HepG2 (cell line): ENCODE measurements around the gene NIP7. TPM values are rescaled to one million over a fixed set of nuclear protein-coding genes. Genes with fewer than 3 reads are reported as not detected.

ENCODE experiments used
- ATAC-seq: fragments of 200-7000 bp; cut with Tn5 transposase; 3 replicates; pipeline ENCODE4 v1.9.1; 2020; ENCODE audit warnings: mild to moderate bottlenecking, moderate library complexity
- BruUV-seq: library from RNA; stranded (reverse); fragments of 400-500 nt; replicated peaks from 2 replicates; lab custom pipeline; 2021; lab: Mats Ljungman, UMichigan
- CTCF ChIA-PET: fragments of 300-600 bp; formaldehyde crosslinking; extraction: SDS; loops from one replicate; lab custom pipeline; 2021; ENCODE audit warnings: low total read pairs, inconsistent platforms, low intra/inter-chr PET ratio; lab: Yijun Ruan, JAX
- POLR2A ChIA-PET: fragments of 350-600 bp; sonication (Branson Sonifier 250); formaldehyde crosslinking; loops from one replicate; lab custom pipeline; 2020; ENCODE audit warnings: antibody characterized with exemption, inconsistent platforms; lab: Yijun Ruan, JAX
- DNase-seq: peaks from one replicate; pipeline ENCODE4 v3.0.0-alpha.2; 2015; ENCODE audit warnings: low spot score
- FAIRE-seq: peaks from 3 replicates; lab custom pipeline; 2011; peaks lifted over from hg19 to GRCh38; lab: Jason Lieb, UNC
- H2AFZ ChIP-seq: one replicate; pipeline ENCODE4 v1.6.1; 2011; ENCODE audit warnings: low read length, inconsistent platforms
- H3K27ac ChIP-seq: fragments of 300-600 bp; 3 replicates; pipeline ENCODE4 v1.8.0; 2011; ENCODE audit warnings: mixed run types, mild to moderate bottlenecking, mixed read lengths, low read length, inconsistent platforms; ENCODE audit not compliant: insufficient read depth; ENCODE audit errors: extremely low read length
- H3K27me3 ChIP-seq, 2 experiments: fragments of 200-600 bp in 1 of 2; 2 replicates in 1 of 2; 3 replicates in 1 of 2; pipeline versions ENCODE4 v1.6.0 to v1.8.0; 2011; ENCODE audit warnings: low read length in 2 of 2, mild to moderate bottlenecking in 2 of 2, moderate library complexity in 2 of 2, inconsistent platforms in 1 of 2; ENCODE audit not compliant: insufficient read depth in 2 of 2, control insufficient read depth in 1 of 2
- H3K36me3 ChIP-seq, 2 experiments: fragments of 200-600 bp in 1 of 2; replicated peaks in 1 of 2; 2 replicates in 1 of 2; 3 replicates in 1 of 2; pipeline versions ENCODE4 v1.5.1 to v1.8.0; 2011; ENCODE audit warnings: low read length in 2 of 2, inconsistent platforms in 1 of 2; ENCODE audit not compliant: insufficient read depth in 2 of 2, control insufficient read depth in 1 of 2
- H3K4me1 ChIP-seq: 2 replicates; pipeline ENCODE4 v1.5.1; 2012; ENCODE audit warnings: low read length, inconsistent platforms; ENCODE audit not compliant: insufficient read depth
- H3K4me2 ChIP-seq: 2 replicates; pipeline ENCODE4 v1.6.0; 2011; ENCODE audit warnings: low read depth, low read length, inconsistent platforms
- H3K4me3 ChIP-seq, 3 experiments: fragments of 200-600 bp in 1 of 3; sonication (generic), shearing (Covaris generic) in 1 of 3; replicated peaks in 1 of 3; 2 replicates each; pipeline ENCODE4 v1.5.1; 2011 to 2016; ENCODE audit warnings: low read length in 3 of 3, inconsistent platforms in 2 of 3, low read depth in 2 of 3, mild to moderate bottlenecking in 2 of 3, control low read depth in 1 of 3, mixed read lengths in 1 of 3; ENCODE audit not compliant: insufficient read depth in 1 of 3
- H3K79me2 ChIP-seq: one replicate; pipeline ENCODE4 v1.6.1; 2011; ENCODE audit warnings: low read length, inconsistent platforms; ENCODE audit not compliant: insufficient read depth
- H3K9ac ChIP-seq: 2 replicates; pipeline ENCODE4 v1.6.0; 2011; ENCODE audit warnings: mild to moderate bottlenecking, low read depth, low read length, inconsistent platforms; ENCODE audit not compliant: insufficient read depth
- H3K9me3 ChIP-seq: 2 replicates; pipeline ENCODE4 v1.5.1; 2012; ENCODE audit warnings: mild to moderate bottlenecking, low read length
- H4K20me1 ChIP-seq: 2 replicates; pipeline ENCODE4 v1.6.0; 2011; ENCODE audit warnings: inconsistent platforms, mild to moderate bottlenecking, low read length, moderate library complexity; ENCODE audit not compliant: insufficient read depth
- CHCHD3 ChIP-seq: sonication (generic); formaldehyde crosslinking; IDR thresholded peaks from 2 replicates; pipeline ENCODE4 v1.8.0; 2022; ENCODE audit warnings: mild to moderate bottlenecking, missing genetic modification reagents, moderate library complexity
- GFI1 ChIP-seq: sonication (generic); formaldehyde crosslinking; IDR thresholded peaks from 2 replicates; pipeline ENCODE4 v1.5.0; 2020; ENCODE audit warnings: missing genetic modification reagents, mild to moderate bottlenecking, borderline replicate concordance
- JUN ChIP-seq: sonication (generic); formaldehyde crosslinking; IDR thresholded peaks from 2 replicates; pipeline ENCODE4 v1.4.0; 2020; ENCODE audit warnings: mild to moderate bottlenecking, missing genetic modification reagents
- MIER3 ChIP-seq: IDR thresholded peaks from 2 replicates; pipeline ENCODE4 v1.6.1; 2016; ENCODE audit warnings: missing compliant biosample characterization, borderline replicate concordance
- MTA3 ChIP-seq: sonication (generic); formaldehyde crosslinking; IDR thresholded peaks from 2 replicates; pipeline ENCODE4 v1.4.0; 2020; ENCODE audit warnings: missing genetic modification reagents
- PLRG1 ChIP-seq: fragments of 450-650 bp; conservative IDR thresholded peaks from 2 replicates; pipeline ENCODE4 v1.6.1; 2016
- SIN3A ChIP-seq: IDR thresholded peaks from 2 replicates; pipeline ENCODE4 v1.6.1; 2011; ENCODE audit warnings: low read depth, mild to moderate bottlenecking, control low read depth, low read length, borderline replicate concordance
- SYNCRIP ChIP-seq: fragments of 200-400 bp; formaldehyde crosslinking; IDR thresholded peaks from 2 replicates; pipeline ENCODE4 v1.6.1; 2018; ENCODE audit warnings: mild to moderate bottlenecking, low read depth, low read length; ENCODE audit not compliant: insufficient read depth
- TFE3 ChIP-seq: IDR thresholded peaks from 2 replicates; pipeline ENCODE4 v1.6.1; 2016
- TSC22D2 ChIP-seq: sonication (generic); formaldehyde crosslinking; IDR thresholded peaks from 2 replicates; pipeline ENCODE4 v1.5.1; 2020; ENCODE audit warnings: missing genetic modification reagents, mild to moderate bottlenecking, borderline replicate concordance
- ZNF17 ChIP-seq: sonication (generic); formaldehyde crosslinking; IDR thresholded peaks from 2 replicates; pipeline ENCODE4 v1.5.0; 2020; ENCODE audit warnings: mild to moderate bottlenecking, missing genetic modification reagents
- WGBS: methylation state at CpG from one replicate; pipeline ENCODE4 v1.1.6; 2017; ENCODE audit warnings: low lambda C conversion rate; 5-methylcytosine and 5-hydroxymethylcytosine counted together
- in situ Hi-C: cut with HindIII; loops from 2 replicates; pipeline ENCODE4 v1.10.0; 2017; ENCODE audit warnings: low pct_unique_long_range_greater_than_20kb; ENCODE audit not compliant: extremely low pct_ligation_motif_present
- intact Hi-C: fragments of 100-400 bp; cut with micrococcal nuclease; formaldehyde crosslinking; loops from one replicate; pipeline ENCODE4 v1.10.0; 2022; ENCODE audit not compliant: unreplicated experiment
- polyA plus RNA-seq, 8 experiments: library from polyadenylated mRNA; depleted of rRNA in 3 of 8; stranded (reverse) in 7 of 8; unstranded in 1 of 8; fragments of >200 nt; fragmentation: Illumina TruSeq in 4 of 8; extraction: Trizol in 4 of 8; gene quantifications; 2 replicates each; pipeline versions ENCODE4 v1.2.1 to v1.2.3, GENCODE V29; 2011 to 2016; ENCODE audit warnings: low read depth in 4 of 8, missing spikeins in 1 of 8, mixed read lengths in 1 of 8; ENCODE audit not compliant: insufficient read depth in 1 of 8
- total RNA-seq, 5 experiments: library from RNA; depleted of rRNA; stranded (reverse); fragments of >200 nt; fragmentation: Illumina TruSeq; extraction: Trizol; gene quantifications; 2 replicates each; pipeline ENCODE4 v1.2.3, GENCODE V29; 2016; ENCODE audit warnings: low read depth in 1 of 5
- TF ChIP-seq, protein P1 (sequence below): sonication (generic); formaldehyde crosslinking; IDR thresholded peaks from 2 replicates; pipeline ENCODE4 v1.8.1; 2023; ENCODE audit warnings: mild to moderate bottlenecking, missing genetic modification reagents

Gene NIP7
- total and polyA plus RNA-seq, 2 of the 13 experiments (the other 11 are each of a cell fraction or from before 2014, with no cell fraction given): 15.3 to 114 TPM

- POLR2A ChIA-PET: no interaction called here
- ATAC-seq: no peak
- no peak for TF ChIP-seq MTA3 (CRISPR knock-in tag)
- no peak for TF ChIP-seq JUN (CRISPR knock-in tag)
- TF ChIP-seq TFE3 (CRISPR knock-in tag): no peak
- TF ChIP-seq, protein P1, sequence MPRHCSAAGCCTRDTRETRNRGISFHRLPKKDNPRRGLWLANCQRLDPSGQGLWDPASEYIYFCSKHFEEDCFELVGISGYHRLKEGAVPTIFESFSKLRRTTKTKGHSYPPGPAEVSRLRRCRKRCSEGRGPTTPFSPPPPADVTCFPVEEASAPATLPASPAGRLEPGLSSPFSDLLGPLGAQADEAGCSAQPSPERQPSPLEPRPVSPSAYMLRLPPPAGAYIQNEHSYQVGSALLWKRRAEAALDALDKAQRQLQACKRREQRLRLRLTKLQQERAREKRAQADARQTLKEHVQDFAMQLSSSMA: no peak
- TF ChIP-seq MIER3 (CRISPR knock-in tag): no peak
- no peak for TF ChIP-seq GFI1 (CRISPR knock-in tag)
- no peak for TF ChIP-seq ZNF17
- TF ChIP-seq SIN3A: no peak
- no peak for TF ChIP-seq CHCHD3 (CRISPR knock-in tag)
- no peak for TF ChIP-seq SYNCRIP
- no peak for TF ChIP-seq TSC22D2 (CRISPR knock-in tag)
- TF ChIP-seq PLRG1: no peak
- TF ChIP-seq, all 625 proteins: peak for 0
- Histone ChIP-seq H4K20me1 (no peaks in the 10 kb centered on the region), H3K27me3 (no peaks in the 10 kb centered on the region; a peak in 2 of 5 replicates), H3K9ac (no peak overlapping the region), H2AFZ (no peak overlapping the region), H3K79me2 (peaks cover 47% of the 10 kb centered on the region), H3K4me3 (no peak overlapping the region), H3K4me2 (no peak overlapping the region), H3K27ac (no peak overlapping the region), H3K36me3 (peaks cover 10 to 45% of the 10 kb centered on the region in 2 experiments), H3K4me1 (peaks cover 68% of the 10 kb centered on the region), H3K9me3 (no peaks in the 10 kb centered on the region)
- CTCF ChIA-PET: no interaction called here
- no TSS peak for BruUV-seq
- FAIRE-seq (no peak), DNase-seq (no peak)
- intact Hi-C loops: no loop called here
- WGBS: 97% methylated on average over 2 of the region's 2 CpGs
- in situ Hi-C loops: no loop called here
Measured at GRCh38 chr16:69381231-69381630, 41.7 kb downstream of the NIP7 start.
